Measurements from ENCODE around the gene NCOA5. TPM values are rescaled to one million over a fixed set of nuclear protein-coding genes. Genes with fewer than 3 reads are reported as not detected.
A peak's percentile ranks its signal among the peaks of the same experiment; 100 is the strongest.

The NCOA5 gene
- total RNA-seq, 3 donors from 2014 or later (not counting 1 experiment from before 2014, with no cell fraction given), result 8.8 to 18.4 (median 18.0) TPM

- H3K36me3 Mint-ChIP-seq, result no peaks in the 10 kb centered on the region
- H3K27me3 Mint-ChIP-seq (ENCODE audit: low read depth in 2 of 2), result peaks cover 18 to 28% of the 10 kb centered on the region in 2 donors
- Histone ChIP-seq H3K27me3 (ENCODE audit: control insufficient read depth, insufficient read depth, low read length) (no peaks in the 10 kb centered on the region), H3K4me3 (ENCODE audit: low read length) (peak within 1 kb of the TSS; percentile 46), H3K9me3 (ENCODE audit: control insufficient read depth, insufficient read depth, low read length) (no peaks in the 10 kb centered on the region), H3K27ac (ENCODE audit: low read length) (peak within 1 kb of the TSS; percentile 90), H3K4me1 (ENCODE audit: control insufficient read depth, insufficient read depth, low read length) (peaks cover 25% of the 10 kb centered on the region), H3K36me3 (ENCODE audit: control insufficient read depth, insufficient read depth, low read length) (no peaks in the 10 kb centered on the region)
- intact Hi-C loops (cut with micrococcal nuclease), result no loop called here
- H3K4me1 Mint-ChIP-seq, result peaks cover 9 to 26% of the 10 kb centered on the region in 2 donors
- TF ChIP-seq CTCF (IDR thresholded peaks at IDR 0.05), result no peak
- H3K4me3 Mint-ChIP-seq, result peak within 1 kb of the TSS; percentile 98
- DNase-seq, result peak; percentile 77 to 85
- H3K9me3 Mint-ChIP-seq, result no peaks in the 10 kb centered on the region
- peak within 1 kb of the TSS; percentile 80 to 95 for H3K27ac Mint-ChIP-seq
- WGBS (ENCODE audit: insufficient coverage), result 1% methylated on average over 35 of the region's 40 CpGs
- peak; percentile 92 to 98 (median 97) for ATAC-seq
These were observed 28.1 kb upstream of the NCOA5 start, which contains the start of gene CD40 for GRCh38 chr20:46117704-46118467. Gene CD40 (plus strand): TSS chr20:46118314. CDS start chr20:46118344, 30 bp downstream.

- no peak for TF ChIP-seq CTCF (IDR thresholded peaks at IDR 0.05)
- H3K4me1 ChIP-seq (ENCODE audit: control insufficient read depth, insufficient read depth, low read length), result peaks cover 25% of the 10 kb centered on the region
- Mint-ChIP-seq H3K27me3 (ENCODE audit: low read depth in 2 of 2) (peaks cover 26 to 45% of the 10 kb centered on the region in 2 donors), H3K27ac (no peak overlapping the region), H3K9me3 (no peaks in the 10 kb centered on the region), H3K36me3 (no peaks in the 10 kb centered on the region), H3K4me3 (no peak overlapping the region), H3K4me1 (peaks cover 9 to 20% of the 10 kb centered on the region in 2 donors)
- no peaks in the 10 kb centered on the region for H3K27me3 ChIP-seq (ENCODE audit: control insufficient read depth, insufficient read depth, low read length)
- H3K4me3 ChIP-seq (ENCODE audit: low read length), result no peak overlapping the region
- ATAC-seq (no peak), DNase-seq (no peak)
- no peak overlapping the region for H3K27ac ChIP-seq (ENCODE audit: low read length)
- H3K9me3 ChIP-seq (ENCODE audit: control insufficient read depth, insufficient read depth, low read length), result no peaks in the 10 kb centered on the region
- WGBS (ENCODE audit: insufficient coverage), result 89% methylated on average over 2 of the region's 2 CpGs
- intact Hi-C loops (cut with micrococcal nuclease), result no loop called here
- no peaks in the 10 kb centered on the region for H3K36me3 ChIP-seq (ENCODE audit: control insufficient read depth, insufficient read depth, low read length)
These were observed 24.7 kb upstream of the NCOA5 start for GRCh38 chr20:46114449-46114848.

DNA sequence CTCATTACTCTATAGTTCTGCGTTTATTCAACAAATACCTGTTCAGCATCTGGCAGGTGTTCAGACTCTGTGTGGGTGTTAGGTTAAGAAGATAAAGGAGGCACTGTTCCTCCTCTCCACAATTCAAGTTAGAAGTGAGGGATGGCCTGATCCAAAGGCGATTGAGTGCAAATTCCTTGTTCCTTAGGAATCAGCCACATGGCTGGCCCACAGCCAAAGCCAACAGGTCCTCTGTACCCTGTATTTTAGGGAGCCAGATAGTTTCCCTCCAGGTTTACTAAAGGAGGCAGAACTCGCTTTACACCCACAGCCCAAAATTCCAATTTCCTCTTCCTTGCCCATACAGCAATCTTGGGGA, 23.3 kb upstream of the NCOA5 start:
- intact Hi-C loops (cut with micrococcal nuclease), result no loop called here
- Histone ChIP-seq H3K4me3 (ENCODE audit: low read length) (no peak overlapping the region), H3K4me1 (ENCODE audit: control insufficient read depth, insufficient read depth, low read length) (peaks cover 17% of the 10 kb centered on the region), H3K27me3 (ENCODE audit: control insufficient read depth, insufficient read depth, low read length) (no peaks in the 10 kb centered on the region), H3K27ac (ENCODE audit: low read length) (no peak overlapping the region), H3K9me3 (ENCODE audit: control insufficient read depth, insufficient read depth, low read length) (no peaks in the 10 kb centered on the region), H3K36me3 (ENCODE audit: control insufficient read depth, insufficient read depth, low read length) (no peaks in the 10 kb centered on the region)
- Mint-ChIP-seq H3K27ac (no peak overlapping the region), H3K27me3 (ENCODE audit: low read depth in 2 of 2) (peaks cover 26 to 59% of the 10 kb centered on the region in 2 donors), H3K4me3 (no peak overlapping the region), H3K9me3 (no peaks in the 10 kb centered on the region), H3K36me3 (no peaks in the 10 kb centered on the region), H3K4me1 (peaks cover 6 to 8% of the 10 kb centered on the region in 2 donors)
- TF ChIP-seq CTCF (IDR thresholded peaks at IDR 0.05), result no peak
- no peak for ATAC-seq
- WGBS (ENCODE audit: insufficient coverage), result 100% methylated on average over 1 of the region's 3 CpGs
- DNase-seq, result no peak
